Vagina (tissue), 2 donors: ENCODE data around the gene MUC3A.

Experiments
- POLR2A ChIP-seq, 2 donors: fragments of 450-650 bp; IDR thresholded peaks; one replicate each; pipeline ENCODE4 v1.6.1; 2017; ENCODE audit warnings: antibody characterized with exemption in 2 of 2, mild to moderate bottlenecking in 2 of 2, moderate library complexity in 2 of 2
- POLR2AphosphoS5 ChIP-seq, 2 donors: sonication (generic); formaldehyde crosslinking; IDR thresholded peaks; one replicate each; pipeline ENCODE4 v1.9.0; 2017; ENCODE audit warnings: antibody characterized with exemption in 2 of 2, mild to moderate bottlenecking in 2 of 2, low read depth in 1 of 2; ENCODE audit not compliant: insufficient read depth in 1 of 2
- TF ChIP-seq, protein P1 (sequence below), 3 experiments: fragments of 450-650 bp in 2 of 3; fragments of 200-600 bp in 1 of 3; sonication (generic) in 1 of 3; IDR thresholded peaks; one replicate each; pipeline ENCODE4 v1.5.1; 2017 to 2019; ENCODE audit warnings: antibody characterized with exemption in 3 of 3, mild to moderate bottlenecking in 2 of 3, moderate library complexity in 2 of 3

GRCh38 chr7:100991631-100992030 is 42.3 kb downstream of the MUC3A start:
- TF ChIP-seq, protein P1, sequence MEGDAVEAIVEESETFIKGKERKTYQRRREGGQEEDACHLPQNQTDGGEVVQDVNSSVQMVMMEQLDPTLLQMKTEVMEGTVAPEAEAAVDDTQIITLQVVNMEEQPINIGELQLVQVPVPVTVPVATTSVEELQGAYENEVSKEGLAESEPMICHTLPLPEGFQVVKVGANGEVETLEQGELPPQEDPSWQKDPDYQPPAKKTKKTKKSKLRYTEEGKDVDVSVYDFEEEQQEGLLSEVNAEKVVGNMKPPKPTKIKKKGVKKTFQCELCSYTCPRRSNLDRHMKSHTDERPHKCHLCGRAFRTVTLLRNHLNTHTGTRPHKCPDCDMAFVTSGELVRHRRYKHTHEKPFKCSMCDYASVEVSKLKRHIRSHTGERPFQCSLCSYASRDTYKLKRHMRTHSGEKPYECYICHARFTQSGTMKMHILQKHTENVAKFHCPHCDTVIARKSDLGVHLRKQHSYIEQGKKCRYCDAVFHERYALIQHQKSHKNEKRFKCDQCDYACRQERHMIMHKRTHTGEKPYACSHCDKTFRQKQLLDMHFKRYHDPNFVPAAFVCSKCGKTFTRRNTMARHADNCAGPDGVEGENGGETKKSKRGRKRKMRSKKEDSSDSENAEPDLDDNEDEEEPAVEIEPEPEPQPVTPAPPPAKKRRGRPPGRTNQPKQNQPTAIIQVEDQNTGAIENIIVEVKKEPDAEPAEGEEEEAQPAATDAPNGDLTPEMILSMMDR (IDR thresholded peaks at IDR 0.05), result no peak
- TF ChIP-seq POLR2A (IDR thresholded peaks at IDR 0.05), result no peak
- no peak for TF ChIP-seq POLR2AphosphoS5 (IDR thresholded peaks at IDR 0.05; ENCODE audit: insufficient read depth in 1 of 2, low read depth in 1 of 2)
